Kidney capillary endothelial cell (primary cell): ENCODE measurements around the gene GRM5.

Experiments
- DNase-seq: peaks from one replicate; pipeline ENCODE4 v3.0.0-alpha.2; 2018; ENCODE audit warnings: low spot score

Gene GRM5

DNA sequence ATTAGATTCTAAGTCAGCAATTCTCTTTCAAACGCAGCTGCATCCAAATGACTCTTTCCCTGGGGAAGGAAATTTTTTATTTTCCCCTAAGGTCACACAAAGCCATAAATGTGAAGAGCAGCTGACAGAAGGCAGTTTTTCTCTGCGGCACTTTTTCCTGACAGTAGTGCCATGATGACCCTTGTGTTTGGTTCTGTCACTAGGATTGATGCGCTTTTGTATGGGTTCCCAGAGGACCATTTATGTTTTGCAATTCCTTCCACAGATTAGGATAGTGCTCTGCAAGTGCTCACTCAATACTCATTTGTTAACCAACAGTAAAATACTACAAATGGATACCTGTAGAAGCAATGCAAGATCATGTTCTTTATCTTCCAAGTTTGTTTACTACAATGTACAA lies 368.6 kb downstream of the GRM5 start:
- DNase-seq = no peak

GRCh38 chr11:88695689-88696414 lies 369.9 kb downstream of the GRM5 start:
- no peak for DNase-seq

GRCh38 chr11:88692306-88693086 lies 373.3 kb downstream of the GRM5 start:
- no peak for DNase-seq

DNA sequence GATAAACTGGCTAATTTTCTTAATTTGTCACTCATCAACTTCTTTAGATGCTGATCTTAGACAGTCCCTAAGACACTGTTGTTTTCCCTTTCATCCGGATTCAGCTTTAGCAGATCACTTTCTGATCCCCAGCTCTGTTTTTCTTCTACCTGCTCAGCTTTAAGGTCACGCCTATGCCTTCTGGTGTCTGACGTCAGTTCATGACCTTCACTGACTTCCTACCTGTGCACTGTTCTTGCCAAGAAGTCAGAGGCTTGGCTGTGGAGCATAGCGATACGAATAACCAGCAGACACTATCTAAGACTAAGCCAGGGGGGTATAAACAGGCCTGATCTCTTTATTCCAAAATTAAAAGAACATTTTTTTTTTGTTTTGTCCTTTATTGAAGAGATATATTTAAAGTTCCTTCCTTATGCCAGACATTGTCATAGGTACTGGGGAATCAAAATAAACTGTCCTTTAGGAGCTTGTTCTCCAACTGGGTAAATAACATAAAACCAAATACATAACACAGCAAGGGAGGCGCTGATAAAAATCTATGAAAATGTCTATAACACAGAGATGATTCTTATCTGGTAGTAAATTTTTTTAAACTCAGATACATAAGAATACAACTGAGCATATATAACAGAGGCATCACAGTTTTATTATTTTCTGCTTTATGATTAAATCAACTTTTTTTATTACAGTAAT lies 376.1 kb downstream of the GRM5 start:
- no peak for DNase-seq

DNA sequence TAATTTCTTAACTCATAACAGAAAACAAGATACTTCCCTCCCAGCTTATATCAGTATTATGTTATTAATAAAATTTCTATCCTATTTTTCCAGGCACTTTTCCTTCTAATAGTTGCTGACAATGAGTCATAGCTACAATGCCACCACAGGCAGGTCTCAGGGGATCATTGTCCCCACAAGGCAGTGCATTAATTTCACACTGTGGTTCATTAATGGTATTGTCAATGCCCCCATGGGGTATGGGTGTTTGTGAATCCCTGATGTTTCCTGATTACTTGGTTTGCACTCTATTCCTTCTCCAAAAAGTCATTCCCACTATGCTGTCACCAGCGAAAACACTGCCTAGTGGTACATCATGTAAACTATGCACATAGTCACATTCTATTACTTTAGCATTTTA lies 382.8 kb downstream of the GRM5 start:
- DNase-seq = no peak

DNA sequence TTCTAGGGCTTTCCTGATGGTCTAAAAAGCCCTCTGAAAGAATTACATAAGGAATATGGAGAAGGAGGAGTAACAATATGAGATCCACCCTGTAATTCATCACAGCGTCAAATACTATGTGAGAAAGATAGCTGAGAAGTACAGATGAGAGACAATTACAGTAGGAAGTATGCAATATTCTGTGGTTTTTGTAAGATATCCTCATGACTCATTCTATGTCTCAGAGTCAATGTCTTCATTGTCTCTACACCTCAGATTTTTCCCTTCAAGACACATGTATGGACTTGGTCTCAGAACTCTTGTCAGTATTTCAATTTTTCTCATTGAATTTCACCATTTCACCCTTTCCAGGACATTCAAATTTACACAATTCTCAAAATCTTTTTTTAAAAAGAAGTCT lies 385.0 kb downstream of the GRM5 start:
- DNase-seq = no peak

DNA sequence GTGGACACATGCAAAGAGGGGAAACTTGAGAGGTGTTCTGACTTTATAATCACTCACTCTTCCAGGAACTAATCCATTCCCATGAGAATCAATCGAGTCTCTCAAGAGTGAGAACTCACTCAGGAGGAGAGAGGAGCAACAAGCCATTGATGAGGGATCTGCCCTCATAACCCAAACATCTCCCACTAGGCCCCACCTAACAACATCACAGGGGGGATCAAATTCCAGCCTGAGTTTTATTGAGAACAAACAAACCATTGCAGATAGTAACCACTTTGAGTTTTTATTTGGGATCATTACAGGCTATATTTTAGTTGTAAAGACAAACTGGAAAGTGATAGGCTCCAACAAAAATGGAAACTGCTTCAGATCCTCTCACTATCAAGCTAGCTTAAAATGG lies 399.4 kb downstream of the GRM5 start:
- no peak for DNase-seq

DNA sequence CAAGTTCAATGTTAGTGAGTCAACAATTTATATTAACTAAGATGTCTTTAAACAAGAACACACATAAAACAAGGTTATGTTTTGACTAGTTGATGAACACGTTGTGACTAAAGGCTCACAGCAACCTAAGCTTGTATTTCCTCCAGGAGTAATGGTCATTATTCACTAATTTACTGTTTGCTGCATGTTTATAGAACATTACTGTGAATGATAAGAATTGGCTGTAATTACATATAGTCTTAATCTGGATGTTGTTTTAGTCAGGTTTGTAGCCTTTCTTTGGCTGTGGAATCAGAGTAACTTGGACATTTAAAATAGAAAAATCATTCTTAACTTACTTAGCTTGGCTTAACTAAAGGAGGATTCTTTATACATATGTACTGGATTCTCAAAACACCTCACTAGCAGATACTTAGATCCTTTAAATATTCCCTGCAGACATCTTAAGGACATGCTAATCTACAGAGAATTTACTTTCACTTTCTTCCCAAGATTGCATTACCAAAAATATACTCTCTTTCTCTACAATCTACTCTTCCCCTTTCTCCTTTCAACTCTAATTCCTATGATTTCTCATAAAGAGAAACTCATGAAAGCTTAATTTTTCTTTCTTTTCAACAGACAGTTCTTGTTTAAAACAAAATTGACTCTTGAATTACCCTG lies 408.6 kb downstream of the GRM5 start:
- no peak for DNase-seq

GRCh38 chr11:88656283-88656682 lies 409.5 kb downstream of the GRM5 start:
- DNase-seq = no peak

GRCh38 chr11:88655656-88656055 lies 410.1 kb downstream of the GRM5 start:
- DNase-seq = no peak

DNA sequence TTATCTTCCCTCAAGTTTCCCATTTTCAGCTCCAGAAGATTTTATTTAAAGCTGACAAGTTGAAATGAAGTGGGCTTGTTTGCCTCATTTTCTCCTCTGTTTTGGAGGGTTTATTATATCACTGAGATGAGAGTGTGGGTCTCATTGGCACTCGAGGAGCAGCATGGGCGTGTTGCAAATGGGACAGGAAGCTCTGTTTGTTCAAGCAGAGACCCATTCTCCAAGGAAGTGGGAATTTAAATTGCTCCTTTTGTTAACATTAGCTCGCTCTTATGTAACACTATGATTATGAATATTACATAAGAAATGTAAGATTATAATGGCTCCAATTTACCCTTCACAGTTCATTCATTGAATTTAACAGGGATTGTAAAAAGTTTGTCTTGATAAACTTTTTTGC lies 410.6 kb downstream of the GRM5 start:
- no peak for DNase-seq

GRCh38 chr11:88651556-88651955 lies 414.2 kb downstream of the GRM5 start:
- no peak for DNase-seq

DNA sequence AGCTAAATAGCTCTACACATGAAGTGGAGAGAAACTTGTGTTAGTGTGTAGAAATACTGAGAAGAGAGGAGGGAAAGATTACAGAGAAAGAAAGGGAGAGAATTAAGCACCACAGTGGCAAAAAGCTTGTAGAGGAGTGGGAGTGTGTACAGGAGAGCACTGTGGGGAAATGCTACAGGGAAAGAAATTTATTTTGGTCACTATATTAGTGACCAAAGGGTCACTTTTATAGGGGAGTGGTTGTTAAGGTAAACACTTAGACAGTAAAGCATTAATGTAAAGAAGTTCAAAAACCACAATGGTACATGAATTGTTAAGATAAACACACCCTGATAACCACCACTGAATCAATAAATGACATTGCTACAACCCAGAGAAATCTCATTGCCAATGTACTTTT lies 421.1 kb downstream of the GRM5 start:
- DNase-seq = no peak

DNA sequence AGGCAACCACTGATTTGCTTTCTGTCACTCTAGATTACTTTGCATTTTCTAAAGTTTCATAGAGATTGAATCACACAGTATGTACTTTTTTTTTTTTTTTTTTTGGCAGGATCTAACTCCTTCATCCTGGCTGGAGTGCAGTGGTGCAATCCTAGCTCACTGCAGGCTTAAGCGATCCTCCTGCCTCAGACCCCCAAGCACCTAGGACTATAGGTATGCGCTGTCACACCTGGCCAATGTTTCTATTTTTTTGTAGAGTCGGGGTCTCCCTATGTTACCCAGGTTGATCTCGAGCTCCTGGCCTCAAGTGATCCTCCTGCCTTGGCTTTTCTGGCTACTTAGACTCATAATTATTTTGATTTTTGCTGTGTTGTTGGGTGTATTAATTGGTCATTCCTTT lies 433.6 kb downstream of the GRM5 start:
- DNase-seq = no peak

DNA sequence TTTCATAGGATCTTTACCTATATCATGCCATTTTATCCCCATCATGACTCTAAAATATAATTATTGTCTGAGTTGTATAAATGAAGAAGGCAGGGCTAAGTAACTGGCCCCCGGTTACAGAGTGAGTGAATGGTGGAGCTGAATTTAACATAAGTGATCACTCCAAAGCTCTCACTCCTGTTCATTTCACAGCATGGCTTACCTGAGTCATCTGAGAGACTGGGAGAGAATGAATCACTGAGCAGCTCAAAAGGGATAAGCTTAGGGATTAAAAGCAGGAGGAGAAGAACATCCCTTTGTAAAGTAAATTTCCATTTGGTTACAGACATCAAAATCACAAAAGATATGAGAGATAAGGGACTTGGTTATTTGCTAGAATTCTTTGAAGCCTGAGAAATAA lies 434.3 kb downstream of the GRM5 start:
- DNase-seq = no peak

DNA sequence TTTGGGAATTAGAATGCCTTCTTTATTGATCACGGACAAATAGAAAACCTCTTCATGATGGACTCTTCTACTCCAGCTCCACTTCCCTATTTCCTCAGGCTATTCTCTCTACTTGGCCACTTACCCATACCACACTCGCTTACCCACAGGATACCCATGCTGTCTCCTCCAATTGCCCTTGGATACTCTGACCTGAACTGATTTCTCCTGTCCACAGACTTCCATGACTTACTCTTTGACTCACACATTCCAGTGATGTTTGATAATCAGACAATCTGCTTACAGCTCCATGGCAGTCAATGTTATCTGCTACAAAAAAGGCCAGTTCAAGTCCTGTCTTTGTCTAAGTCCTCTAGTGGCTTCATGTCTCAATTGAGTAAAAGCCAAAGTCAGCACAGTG lies 436.3 kb downstream of the GRM5 start:
- DNase-seq = no peak

DNA sequence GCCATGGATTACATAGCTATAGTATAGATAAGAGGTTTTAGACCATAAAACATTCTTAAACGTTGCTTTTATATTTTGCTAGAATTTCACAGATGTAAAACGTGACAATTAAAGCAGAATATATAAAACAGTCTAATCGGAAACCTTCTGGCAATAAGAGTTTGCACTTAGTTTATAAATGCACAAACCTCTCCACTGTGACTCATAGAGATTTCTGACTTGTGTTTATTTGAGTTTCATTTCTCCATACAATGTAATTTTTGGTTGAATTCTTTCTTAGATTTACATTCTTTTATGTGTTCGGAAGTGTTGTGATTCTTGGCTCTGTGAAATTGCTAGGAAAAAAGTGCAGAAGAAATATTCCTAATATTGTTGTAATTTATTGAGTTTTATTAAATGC lies 439.6 kb downstream of the GRM5 start:
- no peak for DNase-seq

DNA sequence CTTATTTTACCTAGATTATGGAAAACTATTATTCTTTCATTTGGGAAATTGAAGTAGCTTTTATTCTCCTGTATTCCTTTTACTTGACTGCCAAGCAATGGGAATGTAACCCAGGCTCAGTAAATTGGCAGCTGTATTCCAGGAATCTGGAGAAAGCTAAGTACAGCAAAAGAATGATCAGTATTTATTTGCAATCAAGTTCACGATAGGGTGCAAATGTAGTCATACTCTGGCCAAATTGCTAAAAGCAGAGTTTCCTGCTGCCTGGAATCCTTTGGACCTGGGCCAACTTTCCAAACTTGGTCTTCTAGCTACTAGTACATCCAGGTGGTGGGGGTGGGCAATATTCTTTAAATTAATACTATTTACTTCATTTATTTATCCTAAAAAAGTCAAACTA lies 442.3 kb downstream of the GRM5 start:
- DNase-seq = no peak

DNA sequence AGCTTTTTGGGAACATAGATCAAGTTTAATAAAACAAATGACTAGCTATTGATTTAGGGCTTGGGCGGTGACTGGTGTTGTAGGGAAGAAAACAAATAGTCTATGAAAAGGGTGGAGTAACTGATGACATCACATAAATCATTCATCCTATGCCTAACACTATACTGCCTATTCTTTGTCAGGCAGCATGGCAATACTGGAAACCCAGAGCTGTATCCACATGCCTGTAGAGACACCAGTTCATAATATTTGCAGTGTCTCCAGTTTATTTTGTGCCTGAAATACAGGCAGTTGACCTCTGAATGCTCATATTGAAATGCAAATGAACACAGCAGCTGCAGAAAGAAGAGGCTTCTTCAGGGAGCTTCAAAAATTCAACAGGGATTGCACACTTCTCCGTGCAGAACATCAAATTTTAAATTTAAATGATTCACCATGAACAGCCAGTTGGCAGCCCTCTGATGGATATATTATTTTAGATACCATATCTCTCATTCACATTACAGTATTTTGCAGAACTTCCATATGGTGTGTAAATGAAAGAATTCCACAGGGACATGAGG lies 445.1 kb downstream of the GRM5 start:
- DNase-seq = no peak

DNA sequence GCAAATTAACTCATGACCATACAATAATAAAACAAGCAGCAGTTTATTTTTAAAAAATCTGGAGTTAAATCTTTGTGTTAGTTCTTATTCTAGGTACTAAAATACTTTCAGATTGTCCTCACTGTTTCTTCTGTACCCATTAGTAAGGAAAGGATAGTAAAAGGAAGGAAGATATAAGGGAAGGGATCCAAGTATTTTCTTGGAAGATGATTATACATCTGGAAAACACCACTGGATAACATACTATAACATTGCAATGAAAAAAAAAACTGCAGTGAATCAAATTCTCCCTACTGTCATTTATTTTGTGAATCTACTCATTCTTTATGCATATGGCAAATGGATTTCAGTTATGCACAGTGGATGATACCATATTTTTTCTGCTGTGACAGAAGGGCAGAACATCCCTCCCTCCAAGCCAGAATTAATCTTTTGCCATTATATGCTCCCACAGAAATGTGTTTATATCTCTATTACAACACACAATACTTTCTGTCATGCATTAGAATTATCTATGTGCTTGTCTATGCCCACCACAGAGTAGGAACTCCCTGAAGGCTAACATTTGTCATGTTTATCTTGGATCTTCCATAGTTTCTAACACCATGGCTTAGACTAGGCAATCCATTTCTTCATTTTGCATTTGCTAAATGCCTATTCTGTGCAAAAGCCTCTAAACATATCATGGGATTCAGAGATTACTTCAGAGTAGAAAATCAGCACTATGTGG lies 446.0 kb downstream of the GRM5 start:
- DNase-seq = no peak

- no peak for DNase-seq
Observed at GRCh38 chr11:88619071-88619425, 446.7 kb downstream of the GRM5 start.
